Measurements from ENCODE around the gene OPCML.

Gene OPCML

GRCh38 chr11:133191931-133192330 is 340.4 kb downstream of the OPCML start:
- H3K4me3 ChIP-seq (ENCODE audit: low read depth, low read length) = no peak overlapping the region
- no peaks in the 10 kb centered on the region for H3K36me3 ChIP-seq (ENCODE audit: insufficient read depth, low read length)
- H3K79me2 ChIP-seq (ENCODE audit: control insufficient read depth, insufficient read depth, low read length, unreplicated experiment) = no peaks in the 10 kb centered on the region
- no peak overlapping the region for H3K27ac ChIP-seq (ENCODE audit: low read depth, low read length)
- H3K4me1 ChIP-seq (ENCODE audit: control insufficient read depth, insufficient read depth, low read length, unreplicated experiment) = no peaks in the 10 kb centered on the region
- H2AFZ ChIP-seq (ENCODE audit: low read length, unreplicated experiment) = no peak overlapping the region
- H3K27me3 ChIP-seq (ENCODE audit: insufficient read depth, low read length) = no peaks in the 10 kb centered on the region

DNA sequence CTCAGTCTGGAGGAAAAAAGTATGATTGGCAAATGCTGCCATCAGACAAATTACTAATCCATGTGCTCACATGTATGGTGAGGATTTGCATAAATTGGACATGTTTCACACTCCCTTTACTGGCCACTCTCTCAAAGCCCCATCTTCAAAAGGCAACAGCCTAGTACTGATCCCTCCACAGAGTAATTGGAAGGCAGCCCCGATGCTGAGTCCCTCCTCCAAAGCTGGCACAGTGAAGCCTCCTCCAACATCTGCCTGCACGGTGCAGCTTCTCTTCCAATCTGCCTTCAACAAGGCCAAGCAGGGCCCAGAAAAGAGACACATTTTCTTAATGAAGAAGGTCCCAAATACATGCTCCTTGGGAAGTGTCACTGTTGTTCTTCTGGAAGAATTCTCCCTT is 350.6 kb downstream of the OPCML start:
- H2AFZ ChIP-seq (ENCODE audit: low read length, unreplicated experiment) = no peak overlapping the region
- no peaks in the 10 kb centered on the region for H3K27me3 ChIP-seq (ENCODE audit: insufficient read depth, low read length)
- no peaks in the 10 kb centered on the region for H3K36me3 ChIP-seq (ENCODE audit: insufficient read depth, low read length)
- no peak overlapping the region for H3K4me3 ChIP-seq (ENCODE audit: low read depth, low read length)
- H3K4me1 ChIP-seq (ENCODE audit: control insufficient read depth, insufficient read depth, low read length, unreplicated experiment) = no peaks in the 10 kb centered on the region
- no peak overlapping the region for H3K27ac ChIP-seq (ENCODE audit: low read depth, low read length)
- H3K79me2 ChIP-seq (ENCODE audit: control insufficient read depth, insufficient read depth, low read length, unreplicated experiment) = no peaks in the 10 kb centered on the region

DNA sequence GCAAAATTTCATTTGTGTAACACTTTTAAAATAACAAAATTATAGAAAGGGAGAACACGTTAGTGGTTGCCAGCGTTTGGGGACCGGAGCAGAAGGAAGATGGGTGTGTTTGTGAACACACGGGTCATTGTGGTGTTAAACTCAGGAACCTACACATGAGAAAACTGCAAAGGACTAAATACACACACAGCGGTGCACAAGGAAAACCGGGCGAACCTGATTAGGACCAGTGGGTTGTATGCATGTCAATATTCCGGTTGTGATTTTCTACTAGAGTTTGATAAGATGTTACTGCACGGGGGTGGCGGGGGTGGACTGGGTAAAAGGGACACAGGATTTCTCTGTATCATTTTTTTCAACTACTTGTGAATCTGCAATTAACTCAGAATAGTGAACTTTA is 351.2 kb downstream of the OPCML start:
- Histone ChIP-seq H3K79me2 (ENCODE audit: control insufficient read depth, insufficient read depth, low read length, unreplicated experiment) (no peaks in the 10 kb centered on the region), H3K36me3 (ENCODE audit: insufficient read depth, low read length) (no peaks in the 10 kb centered on the region), H3K27ac (ENCODE audit: low read depth, low read length) (no peak overlapping the region), H3K27me3 (ENCODE audit: insufficient read depth, low read length) (no peaks in the 10 kb centered on the region), H3K4me3 (ENCODE audit: low read depth, low read length) (no peak overlapping the region), H3K4me1 (ENCODE audit: control insufficient read depth, insufficient read depth, low read length, unreplicated experiment) (no peaks in the 10 kb centered on the region), H2AFZ (ENCODE audit: low read length, unreplicated experiment) (no peak overlapping the region)

- no peaks in the 10 kb centered on the region for H3K27me3 ChIP-seq (ENCODE audit: insufficient read depth, low read length)
- no peaks in the 10 kb centered on the region for H3K4me1 ChIP-seq (ENCODE audit: control insufficient read depth, insufficient read depth, low read length, unreplicated experiment)
- H3K36me3 ChIP-seq (ENCODE audit: insufficient read depth, low read length) = no peaks in the 10 kb centered on the region
- no peaks in the 10 kb centered on the region for H3K79me2 ChIP-seq (ENCODE audit: control insufficient read depth, insufficient read depth, low read length, unreplicated experiment)
- no peak overlapping the region for H3K4me3 ChIP-seq (ENCODE audit: low read depth, low read length)
- no peak overlapping the region for H2AFZ ChIP-seq (ENCODE audit: low read length, unreplicated experiment)
- no peak overlapping the region for H3K27ac ChIP-seq (ENCODE audit: low read depth, low read length)
These were observed 352.1 kb downstream of the OPCML start for GRCh38 chr11:133180201-133180600.

GRCh38 chr11:133176748-133177147 is 355.6 kb downstream of the OPCML start:
- H3K27ac ChIP-seq (ENCODE audit: low read depth, low read length) = no peak overlapping the region
- no peak overlapping the region for H3K4me3 ChIP-seq (ENCODE audit: low read depth, low read length)
- no peaks in the 10 kb centered on the region for H3K4me1 ChIP-seq (ENCODE audit: control insufficient read depth, insufficient read depth, low read length, unreplicated experiment)
- H3K36me3 ChIP-seq (ENCODE audit: insufficient read depth, low read length) = no peaks in the 10 kb centered on the region
- no peaks in the 10 kb centered on the region for H3K27me3 ChIP-seq (ENCODE audit: insufficient read depth, low read length)
- H3K79me2 ChIP-seq (ENCODE audit: control insufficient read depth, insufficient read depth, low read length, unreplicated experiment) = no peaks in the 10 kb centered on the region
- H2AFZ ChIP-seq (ENCODE audit: low read length, unreplicated experiment) = no peak overlapping the region

DNA sequence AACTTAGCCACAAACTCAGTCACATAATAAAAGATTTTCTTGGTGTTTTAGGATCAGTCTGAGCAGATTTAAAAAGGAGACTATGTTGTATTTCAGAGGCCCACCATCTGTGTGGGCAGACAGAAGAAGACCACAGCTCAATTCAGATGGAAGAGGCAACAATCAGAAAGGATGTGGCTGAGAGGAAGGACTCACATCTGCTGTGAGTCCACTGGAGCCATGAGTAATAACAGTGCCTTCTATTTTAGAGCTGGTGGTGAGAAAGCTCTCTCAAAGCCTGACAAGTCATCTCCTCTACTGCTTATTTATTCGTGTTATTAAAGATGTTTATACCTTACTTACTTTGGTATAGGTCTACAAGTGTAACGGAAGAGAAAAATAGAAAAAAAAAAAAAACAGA is 357.2 kb downstream of the OPCML start:
- H3K27me3 ChIP-seq (ENCODE audit: insufficient read depth, low read length) = no peaks in the 10 kb centered on the region
- no peak overlapping the region for H2AFZ ChIP-seq (ENCODE audit: low read length, unreplicated experiment)
- H3K4me3 ChIP-seq (ENCODE audit: low read depth, low read length) = no peak overlapping the region
- no peaks in the 10 kb centered on the region for H3K4me1 ChIP-seq (ENCODE audit: control insufficient read depth, insufficient read depth, low read length, unreplicated experiment)
- H3K79me2 ChIP-seq (ENCODE audit: control insufficient read depth, insufficient read depth, low read length, unreplicated experiment) = no peaks in the 10 kb centered on the region
- no peaks in the 10 kb centered on the region for H3K36me3 ChIP-seq (ENCODE audit: insufficient read depth, low read length)
- no peak overlapping the region for H3K27ac ChIP-seq (ENCODE audit: low read depth, low read length)

GRCh38 chr11:133173810-133174412 is 358.4 kb downstream of the OPCML start:
- Histone ChIP-seq H3K4me1 (ENCODE audit: control insufficient read depth, insufficient read depth, low read length, unreplicated experiment) (no peaks in the 10 kb centered on the region), H3K4me3 (ENCODE audit: low read depth, low read length) (no peak overlapping the region), H3K36me3 (ENCODE audit: insufficient read depth, low read length) (no peaks in the 10 kb centered on the region), H2AFZ (ENCODE audit: low read length, unreplicated experiment) (no peak overlapping the region), H3K27me3 (ENCODE audit: insufficient read depth, low read length) (no peaks in the 10 kb centered on the region), H3K79me2 (ENCODE audit: control insufficient read depth, insufficient read depth, low read length, unreplicated experiment) (no peaks in the 10 kb centered on the region), H3K27ac (ENCODE audit: low read depth, low read length) (no peak overlapping the region)

DNA sequence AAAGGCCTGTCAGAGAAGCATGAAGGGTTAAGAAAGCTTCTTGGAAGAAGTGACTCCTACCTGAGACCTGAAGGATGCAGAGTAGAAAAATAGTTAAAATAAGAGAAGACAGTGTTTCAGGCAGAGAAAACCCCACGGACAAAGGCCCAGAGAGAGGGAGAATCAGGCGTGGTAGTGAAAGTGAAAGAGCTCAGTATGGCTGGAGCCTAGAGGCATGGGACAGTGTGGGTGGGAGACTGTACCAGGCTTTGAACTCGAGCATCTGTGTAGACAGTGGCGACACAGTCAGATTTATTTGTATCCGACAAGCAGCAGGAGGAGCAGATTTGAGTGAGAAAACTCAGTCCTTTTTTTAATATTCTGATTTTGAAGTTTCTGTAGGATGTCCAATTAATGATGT is 360.0 kb downstream of the OPCML start:
- H3K4me1 ChIP-seq (ENCODE audit: control insufficient read depth, insufficient read depth, low read length, unreplicated experiment) = no peaks in the 10 kb centered on the region
- H3K27me3 ChIP-seq (ENCODE audit: insufficient read depth, low read length) = no peaks in the 10 kb centered on the region
- no peak overlapping the region for H3K27ac ChIP-seq (ENCODE audit: low read depth, low read length)
- H3K36me3 ChIP-seq (ENCODE audit: insufficient read depth, low read length) = no peaks in the 10 kb centered on the region
- H3K79me2 ChIP-seq (ENCODE audit: control insufficient read depth, insufficient read depth, low read length, unreplicated experiment) = no peaks in the 10 kb centered on the region
- no peak overlapping the region for H3K4me3 ChIP-seq (ENCODE audit: low read depth, low read length)
- no peak overlapping the region for H2AFZ ChIP-seq (ENCODE audit: low read length, unreplicated experiment)

- Histone ChIP-seq H3K27me3 (ENCODE audit: insufficient read depth, low read length) (no peaks in the 10 kb centered on the region), H3K27ac (ENCODE audit: low read depth, low read length) (no peak overlapping the region), H3K4me3 (ENCODE audit: low read depth, low read length) (no peak overlapping the region), H3K4me1 (ENCODE audit: control insufficient read depth, insufficient read depth, low read length, unreplicated experiment) (no peaks in the 10 kb centered on the region), H2AFZ (ENCODE audit: low read length, unreplicated experiment) (no peak overlapping the region), H3K36me3 (ENCODE audit: insufficient read depth, low read length) (no peaks in the 10 kb centered on the region), H3K79me2 (ENCODE audit: control insufficient read depth, insufficient read depth, low read length, unreplicated experiment) (no peaks in the 10 kb centered on the region)
These were observed 360.9 kb downstream of the OPCML start for GRCh38 chr11:133171374-133171773.

DNA sequence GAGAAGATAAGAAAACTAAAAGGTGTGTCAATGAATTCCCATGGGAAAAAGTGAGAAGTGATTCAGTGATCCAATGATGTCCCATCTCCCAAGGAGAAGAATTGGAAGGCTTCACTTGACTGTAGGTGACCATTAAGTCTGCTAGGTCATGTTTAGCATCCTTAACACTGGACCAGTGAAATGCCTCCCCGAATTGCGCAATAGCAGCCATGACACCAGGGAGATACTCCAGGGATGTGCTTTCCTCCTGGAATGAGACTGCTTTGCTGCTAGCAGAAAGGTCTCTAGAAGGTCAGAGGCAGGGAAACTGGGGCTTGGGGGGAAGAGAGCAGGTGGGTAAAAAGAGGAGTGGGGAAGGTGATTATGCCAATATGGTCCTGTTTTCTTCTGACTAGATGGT is 364.3 kb downstream of the OPCML start:
- Histone ChIP-seq H3K36me3 (ENCODE audit: insufficient read depth, low read length) (no peaks in the 10 kb centered on the region), H3K4me3 (ENCODE audit: low read depth, low read length) (no peak overlapping the region), H2AFZ (ENCODE audit: low read length, unreplicated experiment) (no peak overlapping the region), H3K27ac (ENCODE audit: low read depth, low read length) (no peak overlapping the region), H3K4me1 (ENCODE audit: control insufficient read depth, insufficient read depth, low read length, unreplicated experiment) (no peaks in the 10 kb centered on the region), H3K27me3 (ENCODE audit: insufficient read depth, low read length) (no peaks in the 10 kb centered on the region), H3K79me2 (ENCODE audit: control insufficient read depth, insufficient read depth, low read length, unreplicated experiment) (no peaks in the 10 kb centered on the region)

- H3K36me3 ChIP-seq (ENCODE audit: insufficient read depth, low read length) = no peaks in the 10 kb centered on the region
- no peak overlapping the region for H3K27ac ChIP-seq (ENCODE audit: low read depth, low read length)
- H2AFZ ChIP-seq (ENCODE audit: low read length, unreplicated experiment) = no peak overlapping the region
- H3K79me2 ChIP-seq (ENCODE audit: control insufficient read depth, insufficient read depth, low read length, unreplicated experiment) = no peaks in the 10 kb centered on the region
- no peaks in the 10 kb centered on the region for H3K27me3 ChIP-seq (ENCODE audit: insufficient read depth, low read length)
- no peaks in the 10 kb centered on the region for H3K4me1 ChIP-seq (ENCODE audit: control insufficient read depth, insufficient read depth, low read length, unreplicated experiment)
- no peak overlapping the region for H3K4me3 ChIP-seq (ENCODE audit: low read depth, low read length)
These were observed 365.6 kb downstream of the OPCML start for GRCh38 chr11:133166662-133167061.
